GM23338 (cell line): ENCODE measurements around the gene CTDP1. TPM values are rescaled to one million over a fixed set of nuclear protein-coding genes. Genes with fewer than 3 reads are reported as not detected.
A peak's percentile ranks its signal among the peaks of the same experiment; 100 is the strongest.

Experiments
- ATAC-seq: fragments of 200-7000 bp; cut with Tn5 transposase; 3 replicates; pipeline ENCODE4 v1.9.1; 2020
- DNase-seq: peaks from one replicate; pipeline ENCODE4 v3.0.0-alpha.2; 2015; ENCODE audit warnings: low spot score
- H2AFZ ChIP-seq: fragments of 200-600 bp; sonication (generic); 2 replicates; pipeline ENCODE4 v1.8.0; 2016; ENCODE audit warnings: antibody characterized with exemption, mild to moderate bottlenecking, moderate library complexity
- H3F3A ChIP-seq: fragments of 200-600 bp; sonication (generic); replicated peaks from 2 replicates; pipeline ENCODE4 v1.8.0; 2017; ENCODE audit warnings: antibody characterized with exemption, mixed run types, low read depth
- H3K27ac ChIP-seq: fragments of 200-600 bp; sonication (generic); 2 replicates; pipeline ENCODE4 v1.6.1; 2016; ENCODE audit warnings: low read depth
- H3K27me3 ChIP-seq: fragments of 200-600 bp; sonication (generic); 2 replicates; pipeline ENCODE4 v1.8.0; 2016; ENCODE audit warnings: mild to moderate bottlenecking, mixed run types, moderate library complexity; ENCODE audit not compliant: insufficient read depth
- H3K36me3 ChIP-seq: fragments of 200-600 bp; sonication (generic); 2 replicates; pipeline ENCODE4 v1.8.0; 2016; ENCODE audit warnings: mild to moderate bottlenecking; ENCODE audit not compliant: insufficient read depth
- H3K4me1 ChIP-seq: fragments of 200-600 bp; sonication (generic); 2 replicates; pipeline ENCODE4 v1.8.0; 2016; ENCODE audit warnings: mild to moderate bottlenecking, moderate library complexity; ENCODE audit not compliant: insufficient read depth
- H3K4me2 ChIP-seq: fragments of 200-600 bp; sonication (generic); 2 replicates; pipeline ENCODE4 v1.7.1; 2017; ENCODE audit warnings: mixed run types
- H3K4me3 ChIP-seq: fragments of 200-600 bp; sonication (generic); 2 replicates; pipeline ENCODE4 v1.6.1; 2016; ENCODE audit warnings: mixed run types
- H3K79me2 ChIP-seq: fragments of 200-600 bp; sonication (generic); replicated peaks from 2 replicates; pipeline ENCODE4 v1.8.0; 2017; ENCODE audit warnings: mild to moderate bottlenecking; ENCODE audit not compliant: insufficient read depth
- H3K9me2 ChIP-seq: fragments of 200-600 bp; sonication (generic); 2 replicates; pipeline ENCODE4 v1.8.0; 2017; ENCODE audit not compliant: insufficient read depth
- H4K20me1 ChIP-seq: fragments of 200-600 bp; sonication (generic); replicated peaks from 2 replicates; pipeline ENCODE4 v1.8.0; 2017; ENCODE audit warnings: mild to moderate bottlenecking; ENCODE audit not compliant: insufficient read depth
- H3K27ac Mint-ChIP-seq: 2 replicates; pipeline ENCODE4 v1.8.0; 2020; ENCODE audit warnings: inconsistent platforms, mild to moderate bottlenecking, moderate library complexity, mixed read lengths
- H3K27me3 Mint-ChIP-seq: 3 replicates; pipeline ENCODE4 v1.8.0; 2022; ENCODE audit warnings: low read depth, mild to moderate bottlenecking, moderate library complexity, mixed read lengths, inconsistent platforms; ENCODE audit not compliant: insufficient read depth, poor library complexity
- H3K36me3 Mint-ChIP-seq: 3 replicates; pipeline ENCODE4 v1.8.0; 2021; ENCODE audit warnings: low read depth, mild to moderate bottlenecking, inconsistent platforms, moderate library complexity, mixed read lengths
- H3K4me1 Mint-ChIP-seq: 3 replicates; pipeline ENCODE4 v1.8.0; 2020; ENCODE audit warnings: mild to moderate bottlenecking, inconsistent platforms, mixed read lengths
- H3K4me3 Mint-ChIP-seq: 3 replicates; pipeline ENCODE4 v1.8.0; 2021; ENCODE audit warnings: moderate library complexity, mild to moderate bottlenecking, inconsistent platforms, mixed read lengths
- H3K9me3 Mint-ChIP-seq: 3 replicates; pipeline ENCODE4 v1.8.0; 2020; ENCODE audit warnings: moderate library complexity, mild to moderate bottlenecking, inconsistent platforms, mixed read lengths
- CREB1 ChIP-seq: fragments of 250-450 bp; sonication (Bioruptor Pico); IDR thresholded peaks from 2 replicates; pipeline ENCODE4 v1.5.0; 2020; ENCODE audit warnings: low read depth, mild to moderate bottlenecking, moderate library complexity
- CTCF ChIP-seq, 2 experiments: fragments of 200-600 bp in 1 of 2; sonication (generic) in 1 of 2; conservative IDR thresholded peaks; 2 replicates each; pipeline versions ENCODE4 v1.5.1 to v1.6.1; 2016 to 2017; ENCODE audit warnings: antibody characterized with exemption in 2 of 2, low read depth in 2 of 2, mild to moderate bottlenecking in 2 of 2, moderate library complexity in 1 of 2
- EZH2 ChIP-seq: fragments of 200-600 bp; sonication (generic); IDR thresholded peaks from one replicate; pipeline ENCODE4 v1.8.0; 2017; ENCODE audit warnings: antibody characterized with exemption, mild to moderate bottlenecking, low read depth; ENCODE audit not compliant: unreplicated experiment
- JUNB ChIP-seq: IDR thresholded peaks from one replicate; pipeline ENCODE4 v1.6.1; 2016; ENCODE audit warnings: antibody characterized with exemption; ENCODE audit not compliant: unreplicated experiment
- POLR2AphosphoS5 ChIP-seq: IDR thresholded peaks from 2 replicates; pipeline ENCODE4 v1.6.1; 2016; ENCODE audit warnings: antibody characterized with exemption, low read depth
- ZNF114 ChIP-seq: fragments of 250-450 bp; sonication (Bioruptor Pico); IDR thresholded peaks from 2 replicates; pipeline ENCODE4 v1.5.0; 2020; ENCODE audit warnings: mild to moderate bottlenecking, moderate library complexity
- polyA plus RNA-seq: library from polyadenylated mRNA; unstranded; fragments of >200 nt; fragmentation: Nextera tagmentation; extraction: Ambion mirVana; gene quantifications from 2 replicates; pipeline ENCODE4 v1.2.1, GENCODE V29; 2016
- total RNA-seq: library from RNA; depleted of rRNA; stranded (reverse); fragments of >200 nt; shearing (Covaris generic); gene quantifications from 2 replicates; pipeline ENCODE4 v1.2.3, GENCODE V29; 2014

Gene CTDP1
- total and polyA plus RNA-seq, 2 experiments from 2014 or later: 9.4 to 51.6 TPM

DNA sequence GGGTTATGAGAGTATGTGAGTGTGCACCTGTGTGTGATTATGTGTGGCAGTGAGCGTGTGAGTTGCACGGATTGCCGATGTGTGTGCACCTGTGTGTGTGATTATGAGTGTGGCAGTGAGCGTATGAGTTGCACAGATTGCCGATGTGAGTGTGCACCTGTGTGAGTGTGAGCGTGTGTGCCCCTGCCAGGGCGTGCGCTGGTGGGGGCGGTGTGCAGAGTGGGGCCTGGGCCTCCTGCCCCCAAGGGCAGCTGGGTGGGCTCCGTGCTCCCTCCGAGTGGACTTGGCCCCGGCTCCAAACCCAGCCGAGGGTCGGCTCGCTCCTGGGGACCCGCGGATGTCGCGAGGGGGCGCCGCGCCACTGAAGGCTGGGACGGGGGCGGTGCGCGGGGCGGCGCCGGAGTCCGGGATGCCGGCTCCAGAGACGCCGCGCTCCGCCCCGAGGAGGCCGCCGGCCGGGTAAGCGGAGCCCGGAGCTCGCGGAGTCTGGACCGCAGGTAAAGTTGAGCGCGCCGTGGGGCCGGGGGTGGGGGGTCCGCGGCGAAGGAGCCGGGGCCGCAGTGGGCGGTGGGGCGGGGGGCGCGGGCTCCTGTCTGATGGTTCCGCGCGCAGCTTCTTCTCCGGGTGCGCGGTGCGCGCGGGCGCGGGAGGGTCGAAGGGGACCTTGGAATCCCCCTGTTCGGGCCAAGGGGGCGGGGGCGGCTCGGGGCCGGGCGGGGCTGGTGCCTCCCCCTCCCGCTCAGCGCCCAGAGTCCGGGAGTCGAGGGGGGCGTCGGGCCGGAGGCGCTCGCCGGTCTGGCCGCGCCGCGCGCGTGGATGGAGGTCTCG lies 118.1 kb downstream of the CTDP1 start, which contains the start of gene KCNG2:
TSS of gene KCNG2 (plus strand) at position 421 of the 828 bp plus-strand sequence. CDS start 65,730 bp downstream, outside the sequence.
- Histone ChIP-seq H3K4me2 (peak within 1 kb of the TSS; percentile 88), H3K27ac (no peak within 1 kb of the TSS), H3K9me2 (no peaks in the 10 kb centered on the region), H3K4me3 (peak within 1 kb of the TSS; percentile 72), H3K4me1 (peaks cover 10% of the 10 kb centered on the region; the same call in 1 of the 2 replicates), H3K36me3 (no peaks in the 10 kb centered on the region), H3K79me2 (no peaks in the 10 kb centered on the region), H2AFZ (peak within 1 kb of the TSS; percentile 94), H4K20me1 (0 out of 2 replicates have a peak, but pooled peaks cover 3% of the 10 kb centered on the region), H3K27me3 (peaks cover 45% of the 10 kb centered on the region), H3F3A (no peaks in the 10 kb centered on the region)
- Mint-ChIP-seq H3K36me3 (no peaks in the 10 kb centered on the region; the same call in 2 of the 3 replicates), H3K27me3 (peaks cover 41% of the 10 kb centered on the region), H3K4me1 (peaks cover 10% of the 10 kb centered on the region), H3K4me3 (peak within 1 kb of the TSS; percentile 68), H3K27ac (no peak within 1 kb of the TSS), H3K9me3 (no peaks in the 10 kb centered on the region)
- peak; percentile 21 to 73; a peak in 3 of 4 replicates for TF ChIP-seq CTCF (conservative IDR thresholded peaks at IDR 0.05; ENCODE audit: low read depth in 2 of 2)
- no peak for TF ChIP-seq JUNB
- DNase-seq (peak; percentile 67), ATAC-seq (peak; percentile 73)

DNA sequence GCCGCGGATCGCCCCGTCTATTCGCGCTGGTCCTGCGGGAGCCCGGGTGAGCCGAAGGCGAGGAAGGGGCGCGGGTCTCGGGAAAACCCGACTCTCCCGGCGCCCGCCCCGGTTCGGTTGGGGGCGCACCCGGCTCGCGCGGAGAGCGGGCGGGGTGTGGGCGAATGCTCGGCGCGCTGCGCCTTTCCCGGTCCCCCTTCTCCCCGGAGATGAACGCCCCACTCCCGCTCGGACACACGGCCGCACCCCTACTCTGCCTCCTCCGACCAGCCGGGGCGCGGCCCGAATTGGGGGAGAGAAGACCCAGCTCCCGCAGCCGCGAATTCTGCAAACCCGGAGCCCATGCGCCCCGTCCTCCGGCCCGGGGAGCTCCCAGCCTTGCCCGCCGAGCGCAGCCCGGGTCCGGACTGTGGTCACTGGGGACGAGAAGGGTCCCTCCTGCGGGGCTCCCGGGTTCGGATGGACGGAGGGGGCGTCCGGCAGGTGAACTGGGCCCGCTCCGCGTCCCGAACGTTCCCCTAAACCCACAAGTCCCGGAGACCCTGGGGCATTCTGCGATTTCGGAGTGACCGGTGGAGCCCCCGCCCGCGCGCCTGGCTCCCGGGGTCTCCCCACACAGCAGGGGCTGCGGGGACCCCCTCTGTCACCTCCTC lies 118.9 kb downstream of the CTDP1 start:
- H3K27ac Mint-ChIP-seq: no peak overlapping the region
- peaks cover 41% of the 10 kb centered on the region for H3K27me3 Mint-ChIP-seq
- TF ChIP-seq ZNF114 (CRISPR knock-in tag): no peak
- peak; percentile 64 for TF ChIP-seq EZH2
- no peak for TF ChIP-seq POLR2AphosphoS5
- TF ChIP-seq CREB1 (CRISPR knock-in tag): no peak
- peaks cover 10% of the 10 kb centered on the region; the same call in 1 of the 2 replicates for H3K4me1 ChIP-seq
- H3K4me1 Mint-ChIP-seq: peaks cover 10% of the 10 kb centered on the region
- 0 out of 2 replicates have a peak, but pooled peaks cover 3% of the 10 kb centered on the region for H4K20me1 ChIP-seq
- H3K27ac ChIP-seq: no peak overlapping the region
- H3K9me2 ChIP-seq: no peaks in the 10 kb centered on the region
- H3K4me3 ChIP-seq: peak overlapping the region; percentile 72
- H3K36me3 ChIP-seq: no peaks in the 10 kb centered on the region
- no peaks in the 10 kb centered on the region for H3K9me3 Mint-ChIP-seq
- no peaks in the 10 kb centered on the region for H3K79me2 ChIP-seq
- no peaks in the 10 kb centered on the region for H3F3A ChIP-seq
- H3K27me3 ChIP-seq: peaks cover 45% of the 10 kb centered on the region
- peak; percentile 38 for ATAC-seq
- peak overlapping the region; percentile 88 for H3K4me2 ChIP-seq
- H3K4me3 Mint-ChIP-seq: peak overlapping the region; percentile 69
- DNase-seq: peak; percentile 44
- no peaks in the 10 kb centered on the region; the same call in 2 of the 3 replicates for H3K36me3 Mint-ChIP-seq
- peak overlapping the region; percentile 94 for H2AFZ ChIP-seq
